Right lobe of liver (tissue), 4 donors: ENCODE results near the gene RALGPS1.

Experiments
- POLR2A ChIP-seq: fragments of 450-650 bp; IDR thresholded peaks from one replicate; pipeline ENCODE4 v1.6.1; 2017; ENCODE audit warnings: antibody characterized with exemption, mild to moderate bottlenecking
- TF ChIP-seq, protein P1 (sequence below), 4 donors: fragments of 200-600 bp in 3 of 4; fragments of 450-650 bp in 1 of 4; IDR thresholded peaks; one replicate each; pipeline versions ENCODE4 v1.5.1 to v1.8.0; 2016 to 2022; ENCODE audit warnings: antibody characterized with exemption in 4 of 4, mild to moderate bottlenecking in 2 of 4
- donor health status: DM: no; HTN: no; CAD: no.
- donor health status: DM: no; HTN: no; CAD: no.
- donor health status: DM: no; HTN: yes; CAD: no.

GRCh38 chr9:127059030-127059429 lies 144.4 kb downstream of the RALGPS1 start:
- TF ChIP-seq, protein P1, sequence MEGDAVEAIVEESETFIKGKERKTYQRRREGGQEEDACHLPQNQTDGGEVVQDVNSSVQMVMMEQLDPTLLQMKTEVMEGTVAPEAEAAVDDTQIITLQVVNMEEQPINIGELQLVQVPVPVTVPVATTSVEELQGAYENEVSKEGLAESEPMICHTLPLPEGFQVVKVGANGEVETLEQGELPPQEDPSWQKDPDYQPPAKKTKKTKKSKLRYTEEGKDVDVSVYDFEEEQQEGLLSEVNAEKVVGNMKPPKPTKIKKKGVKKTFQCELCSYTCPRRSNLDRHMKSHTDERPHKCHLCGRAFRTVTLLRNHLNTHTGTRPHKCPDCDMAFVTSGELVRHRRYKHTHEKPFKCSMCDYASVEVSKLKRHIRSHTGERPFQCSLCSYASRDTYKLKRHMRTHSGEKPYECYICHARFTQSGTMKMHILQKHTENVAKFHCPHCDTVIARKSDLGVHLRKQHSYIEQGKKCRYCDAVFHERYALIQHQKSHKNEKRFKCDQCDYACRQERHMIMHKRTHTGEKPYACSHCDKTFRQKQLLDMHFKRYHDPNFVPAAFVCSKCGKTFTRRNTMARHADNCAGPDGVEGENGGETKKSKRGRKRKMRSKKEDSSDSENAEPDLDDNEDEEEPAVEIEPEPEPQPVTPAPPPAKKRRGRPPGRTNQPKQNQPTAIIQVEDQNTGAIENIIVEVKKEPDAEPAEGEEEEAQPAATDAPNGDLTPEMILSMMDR (IDR thresholded peaks at IDR 0.05) = no peak
- no peak for TF ChIP-seq POLR2A
